HG02678 (cell line): ENCODE results near the gene HS3ST5.
"Not testable (repeated sequence)": the region's sequence is repeated elsewhere in the genome, so short reads cannot be mapped to it uniquely, and the experiment has no call there.

Source experiments
- ATAC-seq: cut with Tn5 transposase; IDR thresholded peaks from one replicate; pipeline ENCODE4 v1.9.1; 2021; ENCODE audit warnings: mild to moderate bottlenecking, moderate library complexity; ENCODE audit not compliant: unreplicated experiment

HS3ST5 gene

GRCh38 chr6:114055763-114056162 is 287.1 kb downstream of the HS3ST5 start:
- ATAC-seq: no peak

DNA sequence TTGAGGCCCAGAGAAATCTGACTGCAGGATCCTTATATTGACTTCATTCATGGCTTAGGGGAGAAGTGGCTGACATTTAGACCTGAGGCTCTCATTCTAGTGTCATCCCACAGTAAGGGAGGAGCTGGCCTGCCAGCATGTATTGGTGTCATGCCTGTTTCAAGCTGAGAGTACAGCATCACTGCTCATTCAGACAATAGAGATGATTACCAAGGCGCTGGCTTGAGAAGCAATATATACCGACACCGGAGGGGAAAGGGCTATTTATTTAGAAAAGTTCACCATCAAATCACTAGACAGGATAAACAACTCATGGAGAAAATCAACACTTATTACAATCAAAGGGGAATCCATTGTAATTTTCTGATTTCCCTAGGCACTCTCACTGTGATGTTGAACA is 287.5 kb downstream of the HS3ST5 start:
- ATAC-seq: no peak

DNA sequence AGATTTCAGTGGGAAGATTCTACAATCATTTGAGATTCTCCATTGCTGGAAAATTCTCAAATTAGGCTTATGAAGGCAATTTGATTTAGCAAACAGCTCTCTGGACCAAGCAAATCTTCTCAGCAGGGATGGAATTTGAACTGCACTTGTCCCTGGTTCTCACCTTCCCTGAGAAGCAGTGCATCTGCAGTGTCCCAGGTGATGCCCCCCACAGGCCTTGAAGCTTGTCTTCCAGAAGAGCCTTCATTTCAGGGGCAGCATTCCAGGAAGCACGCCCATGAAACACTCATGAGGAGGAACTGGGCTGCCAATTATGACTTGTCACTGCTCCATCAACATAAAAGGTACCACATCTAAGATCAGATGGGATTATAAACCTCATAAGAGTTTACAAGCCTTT is 289.0 kb downstream of the HS3ST5 start:
- ATAC-seq: no peak

DNA sequence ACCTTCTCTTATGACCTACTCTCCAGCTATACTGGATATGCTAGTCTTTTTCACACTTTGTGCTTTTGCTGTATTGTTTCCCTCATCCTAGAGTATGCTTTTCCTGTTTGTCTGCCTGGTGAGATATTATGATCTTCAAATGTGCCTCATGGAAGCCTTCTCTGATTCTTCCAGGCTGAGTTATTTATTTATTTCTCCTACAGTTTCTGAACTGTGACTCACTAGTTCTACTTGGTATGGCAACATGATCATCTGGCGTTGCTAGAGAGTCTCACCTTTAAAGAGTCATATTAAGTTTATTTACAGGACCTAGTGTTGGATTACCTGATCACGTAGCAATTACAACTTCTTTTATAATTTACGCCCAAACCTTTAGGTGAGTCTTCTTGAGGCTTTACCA is 290.7 kb downstream of the HS3ST5 start:
- ATAC-seq: no peak

DNA sequence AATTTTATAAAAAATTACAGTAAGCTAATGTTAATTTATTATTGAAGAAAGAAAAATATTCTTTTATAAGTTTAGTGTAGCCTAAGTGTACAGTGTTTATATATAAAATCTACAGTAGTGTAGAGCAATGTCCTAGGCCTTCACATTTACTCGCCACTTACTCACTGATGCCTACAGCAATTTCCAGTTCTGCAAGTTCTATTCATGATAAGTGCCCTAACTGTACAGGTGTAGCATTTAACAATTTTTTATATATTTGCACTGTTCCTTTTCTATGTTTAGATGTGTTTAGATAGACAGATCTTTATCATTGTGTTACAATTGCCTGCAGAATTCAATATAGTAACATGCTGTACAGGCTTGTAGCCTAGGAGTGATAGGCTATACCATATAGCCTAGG is 291.8 kb downstream of the HS3ST5 start:
- ATAC-seq: no peak

DNA sequence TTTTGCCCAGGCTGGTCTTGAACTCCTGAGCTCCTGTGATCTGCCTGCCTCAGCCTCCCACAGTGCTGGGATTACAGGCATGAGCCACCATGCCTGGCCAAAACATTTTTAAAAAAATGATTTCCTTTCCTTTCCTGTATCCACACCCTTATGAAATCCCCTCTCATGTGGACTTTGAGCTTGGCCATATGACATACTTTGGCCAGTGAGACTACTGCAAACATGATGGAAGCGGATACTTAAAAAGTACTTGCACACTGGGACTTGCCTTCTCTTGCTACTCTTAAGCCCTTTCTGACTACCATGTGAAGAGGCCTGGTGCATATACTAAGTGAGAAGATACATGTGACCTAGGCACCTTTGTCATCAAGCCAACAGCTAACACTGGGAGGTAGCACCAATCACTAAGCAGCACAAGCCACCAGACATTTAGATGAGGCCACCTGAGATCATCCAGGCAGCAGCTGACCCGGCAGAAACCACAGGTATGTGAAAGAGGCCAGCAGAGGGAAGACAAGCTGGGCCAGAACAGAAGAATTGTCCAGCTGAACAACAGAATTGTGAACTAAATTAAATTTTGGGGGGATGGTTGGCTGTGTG is 293.4 kb downstream of the HS3ST5 start:
- no peak for ATAC-seq

- not testable (repeated sequence) for ATAC-seq
These were observed 298.3 kb downstream of the HS3ST5 start for GRCh38 chr6:114044566-114044965.

GRCh38 chr6:114042267-114043016 is 300.4 kb downstream of the HS3ST5 start:
- ATAC-seq: no peak

DNA sequence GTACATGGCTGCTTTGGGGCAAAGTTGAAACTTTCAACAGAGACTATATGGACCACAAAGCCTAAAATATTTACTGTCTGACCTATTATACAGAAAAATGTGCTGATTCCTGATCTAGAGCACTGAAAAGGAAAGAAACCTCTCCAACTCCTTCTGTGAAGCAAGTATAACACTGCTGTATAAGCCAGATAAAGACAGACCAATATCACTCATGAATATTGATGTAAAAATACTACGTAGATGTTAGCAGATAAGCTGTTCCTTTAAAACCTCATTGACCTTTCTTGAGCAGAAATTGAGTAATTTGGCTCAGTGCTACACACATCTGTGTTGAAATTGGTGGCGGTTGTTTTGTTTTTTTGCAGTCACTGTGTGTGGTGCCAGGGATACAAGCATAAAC is 302.0 kb downstream of the HS3ST5 start:
- ATAC-seq: no peak

DNA sequence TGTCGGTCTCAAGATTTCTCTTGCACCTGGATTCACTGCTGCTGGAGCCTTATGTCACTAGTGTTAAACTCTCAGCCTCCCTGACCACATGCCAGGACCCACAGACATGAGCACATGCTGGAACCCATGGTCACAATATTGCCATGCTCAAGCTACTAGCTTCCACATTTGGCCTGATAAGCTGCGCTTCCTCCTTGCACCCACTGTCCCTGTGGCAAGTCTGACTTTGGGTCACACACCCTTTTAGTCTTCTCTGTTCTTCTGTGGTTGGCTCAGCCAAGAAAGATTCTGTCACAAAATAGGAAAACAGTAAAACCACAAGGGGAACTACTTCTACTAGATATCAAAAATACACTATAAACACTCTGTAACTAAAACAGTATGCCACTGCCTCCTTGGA is 303.0 kb downstream of the HS3ST5 start:
- ATAC-seq: no peak

GRCh38 chr6:114033606-114034005 is 309.2 kb downstream of the HS3ST5 start:
- no peak for ATAC-seq

DNA sequence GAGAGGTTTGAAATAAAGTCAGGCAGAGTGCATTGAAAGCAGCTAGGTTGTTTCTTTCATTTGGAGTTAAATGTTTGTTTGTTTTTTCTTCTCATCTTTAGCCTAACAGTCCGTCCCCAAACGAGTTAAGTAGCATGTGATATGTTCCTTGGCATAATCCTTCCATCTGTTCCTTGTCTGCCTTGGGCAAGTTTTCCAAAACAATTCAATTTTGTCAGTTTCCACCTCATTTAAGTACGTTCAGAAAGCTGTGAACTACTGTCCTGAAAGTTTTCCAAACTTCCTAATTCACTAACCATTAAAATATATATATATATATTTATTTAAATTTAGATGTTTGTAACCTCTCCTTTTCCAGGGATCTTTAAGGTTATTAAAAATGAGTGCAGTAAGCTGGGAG is 310.1 kb downstream of the HS3ST5 start:
- ATAC-seq: no peak

GRCh38 chr6:114030767-114031166 is 312.1 kb downstream of the HS3ST5 start:
- no peak for ATAC-seq

- ATAC-seq: no peak
These were observed 318.1 kb downstream of the HS3ST5 start for GRCh38 chr6:114024746-114025145.

GRCh38 chr6:114020196-114020595 is 322.6 kb downstream of the HS3ST5 start:
- no peak for ATAC-seq

DNA sequence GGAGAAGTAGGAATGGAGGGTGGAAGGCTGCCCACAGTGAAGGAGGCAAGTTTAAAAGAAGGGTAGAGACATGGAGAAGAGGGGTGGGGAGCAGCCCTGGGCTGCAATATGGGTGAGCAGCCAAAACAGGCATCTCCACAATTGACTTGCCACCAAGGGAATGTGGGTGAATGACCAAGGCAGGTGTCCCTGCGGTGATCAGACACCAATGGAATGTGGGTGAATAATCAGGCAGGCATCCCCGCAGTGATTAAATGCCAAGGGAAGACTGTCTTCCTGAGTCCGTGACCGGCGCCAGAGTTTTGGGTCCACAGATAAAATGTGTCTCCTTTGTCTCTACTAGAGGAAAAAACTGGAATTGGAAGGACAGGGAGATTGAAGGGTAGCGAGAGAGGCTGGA is 325.7 kb downstream of the HS3ST5 start:
- ATAC-seq: not testable (repeated sequence)

GRCh38 chr6:114014106-114014505 is 328.7 kb downstream of the HS3ST5 start:
- ATAC-seq: not testable (repeated sequence)

GRCh38 chr6:114011486-114011885 is 331.3 kb downstream of the HS3ST5 start:
- not testable (repeated sequence) for ATAC-seq

DNA sequence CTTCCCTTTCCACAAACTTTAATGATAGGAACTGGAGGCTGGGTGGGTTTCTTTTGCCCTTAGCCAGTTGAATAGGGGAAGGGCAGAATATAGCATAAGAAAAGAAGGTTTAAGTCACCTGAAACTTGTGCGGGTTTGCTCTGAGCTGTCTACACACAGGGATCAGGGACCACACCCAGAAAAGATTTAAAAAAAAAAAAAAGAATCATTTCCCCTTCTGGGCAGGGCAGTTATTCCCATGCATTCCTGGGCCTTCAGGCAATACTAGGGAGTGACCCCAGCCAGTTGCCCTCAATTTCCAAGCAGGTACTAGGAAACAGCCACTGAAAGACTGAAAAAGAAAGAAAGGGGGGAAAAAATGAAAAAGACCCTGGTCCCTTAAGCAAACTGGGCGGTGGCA is 332.3 kb downstream of the HS3ST5 start:
- ATAC-seq: no peak

- ATAC-seq: no peak
These were observed 333.6 kb downstream of the HS3ST5 start for GRCh38 chr6:114009192-114009591.

DNA sequence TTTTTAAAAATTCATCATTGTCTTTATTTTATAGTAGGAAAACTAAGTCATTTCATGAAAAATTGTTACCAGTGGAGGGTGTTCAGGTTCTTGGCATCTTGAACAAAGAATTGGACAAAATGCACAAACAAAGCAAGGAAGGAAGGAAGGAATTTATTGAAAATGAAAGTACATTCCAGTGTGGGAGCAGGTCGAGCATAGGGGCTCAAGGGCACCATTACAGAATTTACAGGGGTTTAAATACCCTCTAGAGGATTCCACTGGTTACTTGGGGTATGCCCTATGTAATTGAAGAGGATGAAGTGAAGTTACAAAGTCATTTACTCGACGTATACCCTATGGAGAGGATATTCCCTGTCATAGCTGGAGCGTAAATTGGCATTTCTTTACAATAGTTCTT is 334.5 kb downstream of the HS3ST5 start:
- ATAC-seq: no peak

DNA sequence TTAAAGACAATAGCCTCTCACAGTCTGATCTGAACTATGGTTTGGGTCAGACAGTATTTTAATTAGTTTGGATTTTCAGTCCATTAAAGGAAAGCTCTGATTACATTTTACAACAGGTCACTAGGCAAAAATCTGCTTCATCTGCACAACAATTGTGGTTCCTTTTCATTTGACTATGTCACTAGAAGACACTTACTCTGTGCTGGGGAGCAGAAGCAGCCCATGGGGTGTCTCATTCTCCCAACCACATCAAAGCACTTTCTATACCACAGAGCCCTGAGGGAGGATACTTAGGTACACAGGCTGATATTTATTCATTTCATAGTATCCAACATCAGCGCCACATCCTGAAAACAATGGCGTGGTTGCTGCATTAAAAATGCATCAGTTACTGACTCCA is 335.3 kb downstream of the HS3ST5 start:
- no peak for ATAC-seq
